CD4-positive, alpha-beta T cell treated with Interleukin-6 for 4 hours (primary cell): Measurements from ENCODE around the gene CACNA1A.

ENCODE experiments used
- DNase-seq: peaks from one replicate; pipeline ENCODE4 v3.0.0-alpha.2; 2020; ENCODE audit warnings: mixed read lengths

The CACNA1A gene

GRCh38 chr19:13356686-13357280 is 149.5 kb downstream of the CACNA1A start:
- DNase-seq, result no peak

GRCh38 chr19:13356185-13356584 is 150.1 kb downstream of the CACNA1A start:
- DNase-seq, result no peak

- DNase-seq, result no peak
Observed at GRCh38 chr19:13355356-13355755, 150.9 kb downstream of the CACNA1A start.

GRCh38 chr19:13353625-13354024 is 152.7 kb downstream of the CACNA1A start:
- DNase-seq, result no peak

- no peak for DNase-seq
Observed at GRCh38 chr19:13350759-13351158, 155.5 kb downstream of the CACNA1A start.

- no peak for DNase-seq
Observed at GRCh38 chr19:13350072-13350471, 156.2 kb downstream of the CACNA1A start.

GRCh38 chr19:13347367-13347766 is 158.9 kb downstream of the CACNA1A start:
- no peak for DNase-seq

- DNase-seq, result no peak
Observed at GRCh38 chr19:13343514-13343913, 162.8 kb downstream of the CACNA1A start.

- DNase-seq, result no peak
Observed at GRCh38 chr19:13342672-13343071, 163.6 kb downstream of the CACNA1A start.

- DNase-seq, result no peak
Observed at GRCh38 chr19:13339869-13340268, 166.4 kb downstream of the CACNA1A start.

GRCh38 chr19:13337181-13337580 is 169.1 kb downstream of the CACNA1A start:
- no peak for DNase-seq

- no peak for DNase-seq
Observed at GRCh38 chr19:13334801-13335481, 171.3 kb downstream of the CACNA1A start.

GRCh38 chr19:13330285-13330684 is 176.0 kb downstream of the CACNA1A start:
- DNase-seq, result no peak

GRCh38 chr19:13329766-13330165 is 176.5 kb downstream of the CACNA1A start:
- DNase-seq, result no peak

- DNase-seq, result no peak
Observed at GRCh38 chr19:13328241-13328640, 178.0 kb downstream of the CACNA1A start.

- DNase-seq, result no peak
Observed at GRCh38 chr19:13319526-13319925, 186.8 kb downstream of the CACNA1A start.

- no peak for DNase-seq
Observed at GRCh38 chr19:13318190-13318589, 188.1 kb downstream of the CACNA1A start.

- no peak for DNase-seq
Observed at GRCh38 chr19:13315495-13315894, 190.8 kb downstream of the CACNA1A start.

- no peak for DNase-seq
Observed at GRCh38 chr19:13314761-13315160, 191.5 kb downstream of the CACNA1A start.

- no peak for DNase-seq
Observed at GRCh38 chr19:13313875-13314274, 192.4 kb downstream of the CACNA1A start.

GRCh38 chr19:13309864-13310263 is 196.4 kb downstream of the CACNA1A start:
- no peak for DNase-seq

- no peak for DNase-seq
Observed at GRCh38 chr19:13303381-13304129, 202.7 kb downstream of the CACNA1A start.

- DNase-seq, result no peak
Observed at GRCh38 chr19:13302526-13303270, 203.6 kb downstream of the CACNA1A start.
